ENCODE results near the gene MTCL3.

DNA sequence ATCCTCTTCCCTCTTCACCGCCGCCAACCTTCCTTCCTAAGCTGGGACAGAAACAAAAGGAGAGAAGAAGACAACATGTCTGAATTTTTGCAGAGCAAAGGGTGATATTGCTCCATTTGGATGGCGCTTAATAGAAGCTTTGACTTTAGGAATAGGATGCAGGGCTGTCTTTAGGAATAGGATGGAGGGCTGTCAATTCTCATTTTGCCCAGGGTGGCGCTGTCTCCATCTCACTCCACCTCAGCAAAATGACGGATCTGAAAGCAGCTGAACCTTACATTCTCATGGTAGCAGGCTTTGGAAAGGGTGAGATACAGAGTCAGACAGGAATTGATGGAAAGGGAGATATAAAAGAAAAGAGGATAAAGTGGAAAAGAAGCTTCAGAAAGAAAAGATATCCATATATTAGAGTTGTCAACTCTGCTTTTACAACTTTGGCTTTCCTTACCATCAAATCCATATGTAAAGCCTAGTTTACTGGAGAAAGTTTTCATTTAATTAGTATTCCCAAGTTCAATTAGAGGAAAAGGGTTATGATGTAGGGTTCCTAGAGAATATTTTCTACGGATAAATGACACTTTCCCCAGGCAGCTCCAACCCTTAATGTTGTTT lies 2.4 kb downstream of the MTCL3 start:
- no peak for TF ChIP-seq POLR2A (IDR thresholded peaks at IDR 0.05)
- TF ChIP-seq, protein P1, sequence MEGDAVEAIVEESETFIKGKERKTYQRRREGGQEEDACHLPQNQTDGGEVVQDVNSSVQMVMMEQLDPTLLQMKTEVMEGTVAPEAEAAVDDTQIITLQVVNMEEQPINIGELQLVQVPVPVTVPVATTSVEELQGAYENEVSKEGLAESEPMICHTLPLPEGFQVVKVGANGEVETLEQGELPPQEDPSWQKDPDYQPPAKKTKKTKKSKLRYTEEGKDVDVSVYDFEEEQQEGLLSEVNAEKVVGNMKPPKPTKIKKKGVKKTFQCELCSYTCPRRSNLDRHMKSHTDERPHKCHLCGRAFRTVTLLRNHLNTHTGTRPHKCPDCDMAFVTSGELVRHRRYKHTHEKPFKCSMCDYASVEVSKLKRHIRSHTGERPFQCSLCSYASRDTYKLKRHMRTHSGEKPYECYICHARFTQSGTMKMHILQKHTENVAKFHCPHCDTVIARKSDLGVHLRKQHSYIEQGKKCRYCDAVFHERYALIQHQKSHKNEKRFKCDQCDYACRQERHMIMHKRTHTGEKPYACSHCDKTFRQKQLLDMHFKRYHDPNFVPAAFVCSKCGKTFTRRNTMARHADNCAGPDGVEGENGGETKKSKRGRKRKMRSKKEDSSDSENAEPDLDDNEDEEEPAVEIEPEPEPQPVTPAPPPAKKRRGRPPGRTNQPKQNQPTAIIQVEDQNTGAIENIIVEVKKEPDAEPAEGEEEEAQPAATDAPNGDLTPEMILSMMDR (IDR thresholded peaks at IDR 0.05): peak; percentile 49 to 71 (median 54)

Measured in Peyer's patch (tissue), 4 donors.